Heart left ventricle (tissue), 13 donors: Measurements from ENCODE around the gene CLK3.

Experiments used
- CTCF ChIP-seq, 12 donors: fragments of 200-600 bp; sonication (generic) in 4 of 12; IDR thresholded peaks; one replicate each; pipeline versions ENCODE4 v1.5.0 to v1.8.0; 2018 to 2022; ENCODE audit warnings: antibody characterized with exemption in 12 of 12, mild to moderate bottlenecking in 5 of 12
- POLR2A ChIP-seq, 2 donors: fragments of 450-650 bp; IDR thresholded peaks; one replicate each; pipeline ENCODE4 v1.6.1; 2017; ENCODE audit warnings: antibody characterized with exemption in 2 of 2, mild to moderate bottlenecking in 2 of 2, moderate library complexity in 2 of 2
- donor health status: ischemic (EF 13 %, LVEDD 7.1; RV severe dilation, severe dysfunction).
- donor health status: DM: no; HTN: yes; CAD: no.
- donor health status: DM: no; HTN: no; CAD: no.
- donor health status: ischemic (EF 25% LVEDD 6.9; RV normal size, moderate dysfunction).
- donor health status: ischemic (EF 25% LVEDD 5.7; RV mildly dilated, moderate dysfunction).
- donor health status: ischemic (EF 35%, LVEDD 5.7; RV mildly dilated, moderate dysfunction).
- donor health status: nonischemic (EF 11% LVEDD 7.7; RV severe dilation, severe dysfunction).
- donor health status: DM: yes; HTN: yes; CAD: no.
- donor health status: PGD.
- donor health status: ischemic (EF 29% LVEDD 5.4; RV normal size, mild dysfunction).
- donor health status: nonischemic (EF 23%, LVEDD 6.1; RV moderate dilation, normal function).

GRCh38 chr15:74648051-74648842 is 32.6 kb downstream of the CLK3 start:
- no peak for TF ChIP-seq CTCF (IDR thresholded peaks at IDR 0.05)
- no peak for TF ChIP-seq POLR2A (IDR thresholded peaks at IDR 0.05)
